Activated CD4-positive, alpha-beta memory T cell treated with anti-CD3 and anti-CD28 coated beads, Interleukin-2, amount 10 ng/mL, durations not matched to agents 7 days and 5 days (primary cell): ENCODE data around the gene CCDC69. TPM values are rescaled to one million over a fixed set of nuclear protein-coding genes. Genes with fewer than 3 reads are reported as not detected.

ENCODE experiments used
- CTCF ChIA-PET: fragments of 350-600 bp; sonication (Branson Sonifier 250); formaldehyde crosslinking; loops from one replicate; lab custom pipeline; 2021; ENCODE audit warnings: antibody characterized with exemption, inconsistent platforms; lab: Charles Lee
- POLR2A ChIA-PET: fragments of 350-600 bp; sonication (Branson Sonifier 250); formaldehyde crosslinking; loops from one replicate; lab custom pipeline; 2021; ENCODE audit warnings: antibody characterized with exemption; lab: Charles Lee
- DNase-seq: peaks from one replicate; pipeline ENCODE4 v3.0.0-alpha.2; 2020
- H3K27ac Mint-ChIP-seq: one replicate; pipeline ENCODE4 v1.8.0; 2021; ENCODE audit warnings: mild to moderate bottlenecking, mixed read lengths
- H3K27me3 Mint-ChIP-seq: one replicate; pipeline ENCODE4 v1.8.0; 2021; ENCODE audit warnings: mixed read lengths
- H3K36me3 Mint-ChIP-seq: one replicate; pipeline ENCODE4 v1.8.0; 2021; ENCODE audit warnings: low read depth, mixed read lengths
- H3K4me1 Mint-ChIP-seq: one replicate; pipeline ENCODE4 v1.8.0; 2021; ENCODE audit warnings: mixed read lengths
- H3K4me3 Mint-ChIP-seq: one replicate; pipeline ENCODE4 v1.8.0; 2021; ENCODE audit warnings: mild to moderate bottlenecking, mixed read lengths
- H3K9me3 Mint-ChIP-seq: one replicate; pipeline ENCODE4 v1.8.0; 2021; ENCODE audit warnings: mixed read lengths
- total RNA-seq, 2 experiments: library from RNA; stranded (reverse); gene quantifications; one replicate each; pipeline ENCODE4 v1.2.3, GENCODE V29; 2021

The CCDC69 gene
- total RNA-seq, 2 experiments from 2014 or later = 62.6 to 64.2 TPM

DNA sequence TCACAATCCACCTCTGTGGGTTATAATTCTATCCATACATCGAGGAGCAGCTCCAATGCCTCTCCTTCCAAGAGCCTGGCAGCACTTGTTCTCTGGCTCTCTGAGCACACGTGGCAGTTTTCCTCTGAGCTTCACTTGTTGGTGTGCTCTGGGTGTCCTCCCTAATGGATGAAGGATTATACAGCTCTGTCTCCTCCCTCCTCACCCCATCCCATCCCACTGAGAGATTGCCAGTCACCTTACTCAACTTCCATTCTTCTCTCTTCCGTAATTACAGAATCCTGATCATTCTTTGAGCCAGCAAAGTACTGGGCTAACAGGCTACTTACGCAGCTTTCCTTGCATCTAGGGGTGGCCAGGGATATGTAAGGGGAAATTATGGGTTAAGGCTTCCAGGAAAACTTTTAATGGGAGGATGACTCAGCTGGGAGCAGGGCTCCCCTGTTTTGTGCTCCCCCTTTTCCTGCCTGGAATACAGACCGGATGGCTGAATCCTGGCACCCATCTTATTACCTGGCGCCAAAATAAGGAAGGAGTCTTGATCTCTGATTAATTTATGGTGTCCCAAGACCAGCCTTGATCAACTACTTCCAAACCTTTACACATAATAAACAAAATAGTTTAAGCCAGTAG lies 6.3 kb upstream of the CCDC69 start:
- Mint-ChIP-seq H3K27me3 (no peaks in the 10 kb centered on the region), H3K36me3 (peaks cover 3% of the 10 kb centered on the region), H3K4me1 (peaks cover 12% of the 10 kb centered on the region), H3K9me3 (no peaks in the 10 kb centered on the region), H3K4me3 (no peak overlapping the region), H3K27ac (no peak overlapping the region)
- ChIA-PET POLR2A (interaction anchor here (1.4 kb wide), 1 partner anchor 17 kb away, joined by 3 read pairs; no protein-coding TSS in a partner anchor), CTCF (interaction anchor here (0.6 to 3.4 kb wide), 6 partner anchors 9 to 181 kb away, joined by 3 to 12 read pairs (median 5); no protein-coding TSS in a partner anchor)
- no peak for DNase-seq

DNA sequence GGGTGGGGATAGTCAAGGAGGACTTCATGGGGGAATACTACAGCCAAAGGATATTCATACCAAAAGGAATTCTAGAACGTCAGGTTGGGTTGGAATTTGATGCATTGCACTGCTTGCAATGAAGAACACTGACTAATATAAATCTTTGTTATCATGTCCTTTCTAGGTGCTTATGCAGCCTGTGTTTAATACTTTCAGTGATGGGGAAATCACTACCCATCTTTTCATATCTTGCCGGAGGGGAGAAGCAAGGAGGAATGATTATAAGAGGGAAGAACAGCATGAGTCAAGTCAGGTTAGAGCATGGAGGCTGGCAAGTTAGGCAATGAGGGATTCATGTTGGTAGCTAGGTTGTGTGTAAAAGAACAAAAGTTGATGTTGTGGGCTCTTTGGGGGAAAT lies 5.1 kb upstream of the CCDC69 start:
- H3K4me1 Mint-ChIP-seq = peaks cover 14% of the 10 kb centered on the region
- DNase-seq = no peak
- CTCF ChIA-PET = interaction anchor here (1.0 to 3.4 kb wide), 3 partner anchors 9 to 180 kb away, joined by 3 to 12 read pairs (median 11); no protein-coding TSS in a partner anchor
- H3K4me3 Mint-ChIP-seq = no peak overlapping the region
- H3K36me3 Mint-ChIP-seq = peaks cover 3% of the 10 kb centered on the region
- no peaks in the 10 kb centered on the region for H3K27me3 Mint-ChIP-seq
- H3K27ac Mint-ChIP-seq = no peak overlapping the region
- POLR2A ChIA-PET = interaction anchor here (1.4 to 1.7 kb wide), 2 partner anchors 15 to 18 kb away, joined by 3 read pairs; no protein-coding TSS in a partner anchor
- H3K9me3 Mint-ChIP-seq = no peaks in the 10 kb centered on the region

DNA sequence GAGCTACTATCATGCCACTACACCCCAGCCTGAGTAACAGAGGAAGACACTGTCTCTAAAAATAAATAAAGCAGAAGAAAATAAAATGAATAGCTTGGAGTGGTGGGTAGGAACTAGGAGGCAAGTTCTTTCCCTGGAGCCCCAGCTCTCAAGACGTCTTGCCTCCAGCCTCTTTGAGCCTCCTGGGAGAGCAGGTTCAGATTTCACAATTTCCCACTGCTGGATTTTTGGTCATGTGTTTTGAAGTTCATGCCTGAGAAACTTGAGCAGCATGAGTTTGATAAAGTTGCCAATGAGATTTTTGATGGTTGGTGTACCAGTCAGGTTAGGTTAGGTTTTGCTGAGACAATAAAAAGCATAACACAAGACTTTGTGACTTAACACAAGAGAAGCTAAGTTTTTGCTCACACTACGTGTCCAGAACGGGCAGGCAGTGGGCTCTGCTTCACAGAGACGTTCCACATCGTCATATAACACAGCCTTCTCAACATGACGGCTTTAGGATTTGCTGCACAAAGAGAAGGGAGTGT lies 4.1 kb upstream of the CCDC69 start:
- no peak overlapping the region for H3K4me3 Mint-ChIP-seq
- H3K9me3 Mint-ChIP-seq = no peaks in the 10 kb centered on the region
- H3K27me3 Mint-ChIP-seq = no peaks in the 10 kb centered on the region
- POLR2A ChIA-PET = interaction anchor here (1.7 kb wide), 1 partner anchor 14 kb away, joined by 3 read pairs; no protein-coding TSS in a partner anchor
- CTCF ChIA-PET = interaction anchor here (1.0 to 3.4 kb wide), 3 partner anchors 10 to 88 kb away, joined by 3 to 12 read pairs (median 11); no protein-coding TSS in a partner anchor
- DNase-seq = no peak
- H3K36me3 Mint-ChIP-seq = peaks cover 3% of the 10 kb centered on the region
- peaks cover 14% of the 10 kb centered on the region for H3K4me1 Mint-ChIP-seq
- no peak overlapping the region for H3K27ac Mint-ChIP-seq

DNA sequence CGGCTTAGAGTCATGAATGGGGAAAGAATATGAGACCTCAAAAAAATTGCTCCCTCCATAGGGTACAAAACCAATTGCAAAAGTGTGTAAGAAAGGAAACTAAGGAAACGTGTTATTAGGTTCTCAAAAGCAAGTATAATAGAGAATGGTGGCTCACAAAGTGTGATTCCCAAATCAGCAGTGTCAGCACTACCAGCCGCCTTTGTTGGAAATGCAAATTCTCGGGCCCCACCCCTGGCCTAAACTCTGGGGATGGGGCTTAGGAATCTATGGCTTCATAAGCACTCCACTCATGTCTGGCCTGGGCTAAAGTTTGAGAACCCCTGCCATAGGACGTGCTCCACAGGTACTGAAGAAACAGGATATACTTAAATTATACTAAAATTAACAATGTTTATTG lies 1.6 kb upstream of the CCDC69 start:
- no peaks in the 10 kb centered on the region for H3K9me3 Mint-ChIP-seq
- CTCF ChIA-PET = interaction anchor here (3.2 to 5.1 kb wide), 3 partner anchors 12 to 27 kb away, joined by 21 to 49 read pairs (median 24); partner anchors contain the start of gene GM2A
- H3K4me1 Mint-ChIP-seq = peaks cover 38% of the 10 kb centered on the region
- H3K27ac Mint-ChIP-seq = peak overlapping the region; percentile 36
- H3K4me3 Mint-ChIP-seq = peak overlapping the region; percentile 40
- POLR2A ChIA-PET = interaction anchor here (3.0 to 4.5 kb wide), 2 partner anchors 9 to 12 kb away, joined by 12 to 183 read pairs; no protein-coding TSS in a partner anchor
- no peak for DNase-seq
- H3K36me3 Mint-ChIP-seq = peaks cover 16% of the 10 kb centered on the region
- no peaks in the 10 kb centered on the region for H3K27me3 Mint-ChIP-seq

DNA sequence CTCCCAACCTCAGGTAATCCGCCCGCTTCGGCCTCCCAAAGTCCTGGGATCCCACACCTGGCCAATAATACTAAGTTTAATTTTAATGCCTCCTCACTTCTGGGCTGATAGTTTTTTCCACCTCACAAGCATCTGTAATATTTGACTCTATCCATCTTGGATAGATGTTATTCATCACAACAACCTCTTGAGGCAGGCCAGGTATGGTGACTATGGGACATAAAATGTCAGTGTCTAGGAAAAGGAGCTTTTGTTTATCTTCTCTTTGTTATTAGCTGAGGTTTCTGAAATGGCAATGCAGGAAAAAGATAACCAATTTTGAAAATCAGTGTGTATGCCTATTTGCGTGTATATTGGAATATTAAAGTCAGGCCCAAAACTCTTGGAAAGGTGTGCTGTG lies 1.2 kb upstream of the CCDC69 start:
- Mint-ChIP-seq H3K4me3 (peak overlapping the region; percentile 40), H3K9me3 (no peaks in the 10 kb centered on the region), H3K27ac (peak overlapping the region; percentile 36), H3K27me3 (no peaks in the 10 kb centered on the region), H3K36me3 (peaks cover 20% of the 10 kb centered on the region), H3K4me1 (peaks cover 42% of the 10 kb centered on the region)
- ChIA-PET POLR2A (interaction anchor here (1.6 to 4.5 kb wide), 3 partner anchors 10 to 24 kb away, joined by 6 to 183 read pairs (median 12); no protein-coding TSS in a partner anchor), CTCF (interaction anchor here (1.7 to 5.1 kb wide), 6 partner anchors 12 to 177 kb away, joined by 4 to 49 read pairs (median 19); partner anchors contain the start of gene GM2A)
- no peak for DNase-seq

DNA sequence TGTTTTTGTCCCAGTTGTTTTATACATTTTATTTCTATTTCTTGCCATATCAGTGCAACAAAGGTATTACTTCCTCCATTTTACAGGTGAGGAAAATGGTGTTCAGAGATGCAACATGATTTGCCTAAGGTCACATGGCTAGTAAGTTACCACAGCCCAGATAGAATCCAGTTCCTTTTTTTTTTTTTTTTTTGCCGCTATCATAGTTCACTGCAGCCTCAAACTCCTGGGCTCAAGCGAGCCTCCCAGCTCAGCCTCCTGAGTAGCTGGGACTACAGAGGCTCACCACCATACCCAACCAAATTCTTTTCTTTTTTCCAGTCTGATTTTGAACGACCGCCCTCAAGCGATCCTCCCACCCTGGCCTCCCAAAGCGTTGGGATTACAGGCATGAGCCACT lies 480 bp upstream of the CCDC69 start:
- ChIA-PET CTCF (interaction anchor here (1.1 to 5.1 kb wide), 13 partner anchors 11 to 176 kb away, joined by 3 to 49 read pairs (median 10); partner anchors contain the start of gene GM2A), POLR2A (interaction anchor here (0.6 to 4.5 kb wide), 18 partner anchors 10 to 158 kb away, joined by 3 to 183 read pairs (median 5); partner anchors contain the start of gene GM2A)
- Mint-ChIP-seq H3K4me1 (peaks cover 48% of the 10 kb centered on the region), H3K4me3 (peak overlapping the region; percentile 78), H3K9me3 (no peaks in the 10 kb centered on the region), H3K36me3 (peaks cover 24% of the 10 kb centered on the region), H3K27ac (peak overlapping the region; percentile 85), H3K27me3 (no peaks in the 10 kb centered on the region)
- DNase-seq = no peak

DNA sequence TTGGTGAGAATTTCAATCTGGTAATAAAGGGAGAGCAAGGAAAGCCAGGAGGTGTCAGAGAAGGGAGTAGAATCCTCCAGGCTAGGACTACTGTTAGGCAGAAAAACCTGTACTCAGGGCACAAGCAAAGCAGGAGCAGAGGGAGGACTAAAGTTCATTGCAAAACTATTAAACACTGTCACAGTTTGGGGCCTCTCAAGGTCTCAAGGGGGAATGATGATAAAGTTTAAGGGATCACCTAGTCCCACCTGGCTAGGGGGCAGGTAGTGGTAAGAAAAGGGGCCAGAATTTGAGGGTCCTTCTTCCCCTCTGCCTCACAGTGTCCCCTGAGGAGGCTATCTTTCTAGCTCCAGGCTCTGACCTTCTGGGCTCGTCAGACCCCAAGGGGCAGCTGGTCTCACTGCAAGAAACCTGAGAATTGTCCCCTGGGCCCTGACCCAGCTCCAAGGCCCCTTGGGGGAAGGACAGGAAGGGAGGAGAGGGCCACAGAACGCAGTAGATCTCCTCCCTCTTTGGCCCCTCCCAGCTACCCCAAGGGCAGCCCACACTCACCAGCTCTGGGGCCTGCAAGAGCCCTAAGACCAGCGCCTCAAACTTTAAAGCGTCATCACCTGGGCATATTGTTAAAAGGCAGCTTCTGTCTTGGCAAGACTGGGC lies 974 bp downstream of the CCDC69 start:
- H3K9me3 Mint-ChIP-seq = no peaks in the 10 kb centered on the region
- POLR2A ChIA-PET = interaction anchor here (1.0 to 4.5 kb wide), 23 partner anchors 10 to 810 kb away, joined by 3 to 183 read pairs (median 4); partner anchors contain the start of genes CD74, GM2A and TNIP1
- H3K27ac Mint-ChIP-seq = peak overlapping the region; percentile 85
- H3K4me1 Mint-ChIP-seq = peaks cover 63% of the 10 kb centered on the region
- peaks cover 39% of the 10 kb centered on the region for H3K36me3 Mint-ChIP-seq
- CTCF ChIA-PET = interaction anchor here (0.8 to 5.1 kb wide), 17 partner anchors 10 to 471 kb away, joined by 3 to 49 read pairs (median 6); partner anchors contain the start of gene GM2A
- DNase-seq = peak; percentile 71
- H3K4me3 Mint-ChIP-seq = peak overlapping the region; percentile 78
- H3K27me3 Mint-ChIP-seq = no peaks in the 10 kb centered on the region

DNA sequence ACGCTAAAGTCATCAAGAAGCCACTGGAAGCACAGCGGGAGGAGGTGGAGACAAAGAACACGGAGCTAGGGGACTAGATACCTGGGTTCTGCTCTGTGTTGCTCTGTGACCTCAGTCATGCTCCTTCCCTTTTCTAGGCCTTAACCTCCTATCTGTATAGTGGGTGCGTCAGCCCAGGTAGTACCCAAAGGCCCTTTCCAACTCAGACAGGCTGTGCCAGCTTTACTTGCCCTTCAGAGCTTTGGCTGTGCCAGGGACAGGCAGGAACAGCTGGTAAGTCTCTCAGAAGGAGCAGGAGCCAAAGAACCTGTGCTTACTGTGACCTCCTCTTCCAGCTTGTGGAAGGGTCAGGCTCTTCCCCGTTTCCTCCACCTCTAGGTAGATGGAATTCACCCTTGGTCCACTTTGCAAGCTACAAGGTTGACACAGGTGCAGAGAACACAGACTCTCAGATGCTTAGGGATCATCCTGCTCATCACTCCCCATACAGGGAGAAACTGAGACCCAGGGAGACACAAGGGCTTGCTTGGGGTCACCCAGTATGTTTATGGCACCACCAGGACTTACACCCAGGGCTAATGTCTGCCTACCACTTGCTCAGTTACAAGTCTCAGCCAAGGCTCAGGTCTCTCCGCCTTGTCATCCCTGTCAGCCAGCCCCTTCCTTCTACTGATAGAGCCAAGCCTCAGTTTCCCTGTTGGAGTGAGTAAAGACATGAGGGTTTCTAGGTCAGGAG lies 1.7 kb downstream of the CCDC69 start:
- POLR2A ChIA-PET = interaction anchor here (0.8 to 4.5 kb wide), 15 partner anchors 9 to 810 kb away, joined by 3 to 183 read pairs (median 3); partner anchors contain the start of genes CD74, GM2A and TNIP1
- H3K36me3 Mint-ChIP-seq = peaks cover 46% of the 10 kb centered on the region
- DNase-seq = no peak
- peaks cover 70% of the 10 kb centered on the region for H3K4me1 Mint-ChIP-seq
- peak overlapping the region; percentile 78 for H3K4me3 Mint-ChIP-seq
- H3K27me3 Mint-ChIP-seq = no peaks in the 10 kb centered on the region
- no peaks in the 10 kb centered on the region for H3K9me3 Mint-ChIP-seq
- peak overlapping the region; percentile 85 for H3K27ac Mint-ChIP-seq
- CTCF ChIA-PET = interaction anchor here (0.9 to 5.1 kb wide), 12 partner anchors 9 to 94 kb away, joined by 3 to 49 read pairs (median 6); partner anchors contain the start of gene GM2A

DNA sequence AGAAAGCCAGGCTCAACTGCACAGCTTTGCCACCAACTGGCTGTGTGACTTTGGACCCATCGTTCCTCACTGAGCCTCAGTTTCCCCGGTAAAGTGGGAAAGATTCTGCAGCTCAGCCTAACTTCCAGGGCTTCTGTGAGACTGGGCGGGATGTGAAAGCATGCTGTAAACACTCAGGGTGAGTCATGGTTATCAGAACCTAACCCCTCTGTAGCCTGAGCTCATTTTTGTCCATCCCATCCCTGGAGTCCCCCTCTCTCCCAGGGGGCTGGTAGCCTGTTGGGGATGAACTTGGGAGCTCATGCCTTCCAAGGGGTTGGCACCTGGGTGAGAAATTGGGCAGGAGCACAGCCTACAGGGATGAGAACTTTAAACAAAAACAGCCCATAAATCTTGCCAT lies 2.3 kb downstream of the CCDC69 start:
- CTCF ChIA-PET = interaction anchor here (0.9 to 5.1 kb wide), 7 partner anchors 8 to 56 kb away, joined by 3 to 21 read pairs (median 5); partner anchors contain the start of gene GM2A
- peak overlapping the region; percentile 85 for H3K27ac Mint-ChIP-seq
- H3K9me3 Mint-ChIP-seq = no peaks in the 10 kb centered on the region
- H3K4me1 Mint-ChIP-seq = peaks cover 75% of the 10 kb centered on the region
- DNase-seq = no peak
- POLR2A ChIA-PET = interaction anchor here (0.8 to 4.5 kb wide), 7 partner anchors 8 to 95 kb away, joined by 3 to 183 read pairs (median 3); partner anchors contain the start of gene GM2A
- no peaks in the 10 kb centered on the region for H3K27me3 Mint-ChIP-seq
- H3K4me3 Mint-ChIP-seq = peak overlapping the region; percentile 78
- H3K36me3 Mint-ChIP-seq = peaks cover 50% of the 10 kb centered on the region

GRCh38 chr5:151219789-151220188 lies 4.1 kb downstream of the CCDC69 start:
- peak overlapping the region; percentile 14 for H3K27ac Mint-ChIP-seq
- no peaks in the 10 kb centered on the region for H3K9me3 Mint-ChIP-seq
- peaks cover 83% of the 10 kb centered on the region for H3K4me1 Mint-ChIP-seq
- ChIA-PET CTCF (interaction anchor here (0.7 kb wide), 1 partner anchor 286 kb away, joined by 3 read pairs; no protein-coding TSS in a partner anchor), POLR2A (no interaction called here)
- H3K36me3 Mint-ChIP-seq = peaks cover 64% of the 10 kb centered on the region
- no peak for DNase-seq
- no peak overlapping the region for H3K4me3 Mint-ChIP-seq
- no peaks in the 10 kb centered on the region for H3K27me3 Mint-ChIP-seq

- H3K27me3 Mint-ChIP-seq = no peaks in the 10 kb centered on the region
- H3K9me3 Mint-ChIP-seq = no peaks in the 10 kb centered on the region
- peaks cover 69% of the 10 kb centered on the region for H3K36me3 Mint-ChIP-seq
- no peak for DNase-seq
- H3K4me3 Mint-ChIP-seq = no peak overlapping the region
- ChIA-PET POLR2A (no interaction called here), CTCF (interaction anchor here (0.7 kb wide), 1 partner anchor 287 kb away, joined by 3 read pairs; no protein-coding TSS in a partner anchor)
- no peak overlapping the region for H3K27ac Mint-ChIP-seq
- H3K4me1 Mint-ChIP-seq = peaks cover 84% of the 10 kb centered on the region
Observed at GRCh38 chr5:151219138-151219537, 4.8 kb downstream of the CCDC69 start.
